GM12892 (cell line): Measurements from ENCODE around the gene DOCK4.

ENCODE experiments used
- POLR2A ChIP-seq: IDR thresholded peaks from 2 replicates; pipeline ENCODE4 v1.6.1; 2011; ENCODE audit warnings: low read depth, low read length, control low read depth
- POLR2AphosphoS5 ChIP-seq: IDR thresholded peaks from 2 replicates; pipeline ENCODE4 v1.6.1; 2011; ENCODE audit warnings: low read depth, low read length, control low read depth

- TF ChIP-seq POLR2AphosphoS5 (no peak), POLR2A (no peak)
Observed at GRCh38 chr7:111758332-111758731, 447.9 kb downstream of the DOCK4 start.
